Measurements from ENCODE around the gene TMED7.

TMED7 gene

GRCh38 chr5:115579216-115579615 is 46.6 kb downstream of the TMED7 start:
- no peak for DNase-seq

- no peak for DNase-seq
Observed at GRCh38 chr5:115578657-115579056, 47.2 kb downstream of the TMED7 start.

DNA sequence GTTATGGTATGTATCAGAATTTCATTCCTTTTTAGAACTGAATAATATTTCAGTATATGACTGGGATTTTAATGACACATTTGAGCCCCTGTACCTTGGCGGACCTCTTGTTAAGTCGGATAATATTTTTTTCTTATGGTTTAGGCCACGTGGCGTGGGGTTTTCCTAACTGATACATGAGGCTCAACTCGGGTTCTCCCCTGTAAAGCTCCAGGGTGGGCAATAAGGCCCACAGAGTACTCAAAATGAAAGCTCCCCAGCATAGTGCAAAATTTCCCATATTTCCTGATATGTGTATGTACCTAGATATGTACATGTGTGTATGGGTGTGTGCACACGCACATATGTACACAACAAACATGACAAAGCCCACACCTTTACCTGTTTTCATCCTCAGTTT is 48.1 kb downstream of the TMED7 start:
- no peak for DNase-seq

- DNase-seq, result no peak
Observed at GRCh38 chr5:115577329-115577728, 48.5 kb downstream of the TMED7 start.

GRCh38 chr5:115575167-115576070 is 50.4 kb downstream of the TMED7 start:
- DNase-seq, result no peak

DNA sequence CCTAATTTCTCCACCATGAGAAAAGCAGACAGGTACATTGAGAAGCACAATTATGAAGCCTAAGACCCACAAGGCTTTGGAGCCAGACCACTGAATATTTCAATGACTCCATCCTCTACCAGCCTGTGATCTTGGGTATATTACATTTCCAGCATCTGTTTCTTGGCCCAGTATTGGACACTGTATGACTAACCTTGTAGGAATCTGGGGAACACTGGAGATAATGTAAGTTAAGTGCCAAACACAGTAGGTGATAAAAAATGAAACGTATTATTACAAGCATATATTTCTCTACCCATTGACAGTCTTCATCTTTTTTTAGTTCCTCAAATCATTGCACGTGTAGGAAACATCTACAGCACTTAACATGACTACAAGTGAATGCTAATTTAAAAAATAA is 52.7 kb downstream of the TMED7 start:
- no peak for DNase-seq

DNA sequence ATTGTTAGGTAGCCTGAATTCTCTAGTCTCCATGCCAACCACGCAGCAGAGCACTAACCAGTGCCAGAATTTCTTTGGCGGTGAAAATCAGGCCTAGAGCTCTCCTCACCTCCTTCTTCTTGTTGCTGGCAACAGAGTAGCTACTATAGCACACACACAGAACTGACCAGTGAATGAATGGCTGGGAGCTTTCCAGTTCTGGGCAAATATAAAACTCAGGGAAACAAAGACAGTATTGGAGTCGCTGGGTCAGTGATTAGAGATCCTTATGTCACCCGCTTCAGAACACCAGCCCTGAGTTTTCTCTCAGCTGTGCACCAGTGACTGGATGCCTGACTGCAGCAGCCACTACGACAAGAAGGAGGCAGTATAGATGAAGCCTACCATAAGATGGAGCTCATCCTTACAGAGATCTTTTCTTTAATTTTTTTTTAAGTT is 54.4 kb downstream of the TMED7 start:
- DNase-seq, result no peak

- DNase-seq, result no peak
Observed at GRCh38 chr5:115568668-115569067, 57.2 kb downstream of the TMED7 start.

- DNase-seq, result no peak
Observed at GRCh38 chr5:115565233-115565632, 60.6 kb downstream of the TMED7 start.

All from activated CD4-positive, alpha-beta T cell treated with anti-CD3 and anti-CD28 coated beads for 4 hours (primary cell).